ENCODE data around the gene KCNK2.

The KCNK2 gene

DNA sequence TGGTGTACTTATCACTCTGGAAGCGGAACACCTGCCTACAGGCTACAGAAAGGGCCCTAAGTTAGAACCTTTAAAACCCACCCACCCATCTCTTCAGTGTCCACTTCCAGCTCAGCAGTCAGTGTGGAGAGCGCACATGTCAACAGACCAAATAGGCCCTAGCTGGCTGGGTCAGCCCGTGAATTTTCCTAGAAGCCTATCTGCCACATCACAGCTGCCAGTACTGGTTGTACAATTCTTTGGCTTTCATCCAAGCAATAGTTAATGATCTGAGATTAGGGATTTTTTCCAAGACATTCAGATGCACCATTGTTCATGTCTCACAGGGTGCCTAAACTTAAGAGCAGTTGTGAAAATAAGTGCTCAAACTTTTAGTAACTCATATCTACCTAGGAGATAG is 197.1 kb downstream of the KCNK2 start:
- TF ChIP-seq, protein P1, sequence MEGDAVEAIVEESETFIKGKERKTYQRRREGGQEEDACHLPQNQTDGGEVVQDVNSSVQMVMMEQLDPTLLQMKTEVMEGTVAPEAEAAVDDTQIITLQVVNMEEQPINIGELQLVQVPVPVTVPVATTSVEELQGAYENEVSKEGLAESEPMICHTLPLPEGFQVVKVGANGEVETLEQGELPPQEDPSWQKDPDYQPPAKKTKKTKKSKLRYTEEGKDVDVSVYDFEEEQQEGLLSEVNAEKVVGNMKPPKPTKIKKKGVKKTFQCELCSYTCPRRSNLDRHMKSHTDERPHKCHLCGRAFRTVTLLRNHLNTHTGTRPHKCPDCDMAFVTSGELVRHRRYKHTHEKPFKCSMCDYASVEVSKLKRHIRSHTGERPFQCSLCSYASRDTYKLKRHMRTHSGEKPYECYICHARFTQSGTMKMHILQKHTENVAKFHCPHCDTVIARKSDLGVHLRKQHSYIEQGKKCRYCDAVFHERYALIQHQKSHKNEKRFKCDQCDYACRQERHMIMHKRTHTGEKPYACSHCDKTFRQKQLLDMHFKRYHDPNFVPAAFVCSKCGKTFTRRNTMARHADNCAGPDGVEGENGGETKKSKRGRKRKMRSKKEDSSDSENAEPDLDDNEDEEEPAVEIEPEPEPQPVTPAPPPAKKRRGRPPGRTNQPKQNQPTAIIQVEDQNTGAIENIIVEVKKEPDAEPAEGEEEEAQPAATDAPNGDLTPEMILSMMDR (conservative IDR thresholded peaks at IDR 0.05; ENCODE audit: low read length) = no peak
- no peak overlapping the region for H3K4me3 ChIP-seq (ENCODE audit: low read length)
- DNase-seq (ENCODE audit: low read depth) = no peak

DNA sequence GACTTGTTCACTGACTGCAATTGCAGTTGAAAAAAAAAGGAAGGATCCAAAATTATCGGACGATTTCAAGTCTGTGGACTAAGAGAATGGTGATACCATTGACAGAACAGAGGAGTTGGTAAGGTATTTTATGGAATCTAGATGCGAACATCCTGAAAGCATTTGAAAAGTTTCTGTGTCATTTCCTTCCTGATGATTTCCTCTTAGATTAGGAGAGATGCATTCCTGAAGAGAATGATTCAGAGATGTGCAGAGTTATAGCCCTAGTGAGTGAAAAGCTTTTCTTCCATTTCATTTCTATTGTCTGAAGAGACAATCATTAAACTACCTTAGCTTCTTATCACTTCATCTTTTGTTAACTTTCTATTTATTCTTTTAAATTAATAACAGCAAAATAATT is 200.0 kb downstream of the KCNK2 start:
- no peak overlapping the region for H3K4me3 ChIP-seq (ENCODE audit: low read length)
- DNase-seq (ENCODE audit: low read depth) = no peak
- TF ChIP-seq, protein P1 (conservative IDR thresholded peaks at IDR 0.05; ENCODE audit: low read length) = no peak

DNA sequence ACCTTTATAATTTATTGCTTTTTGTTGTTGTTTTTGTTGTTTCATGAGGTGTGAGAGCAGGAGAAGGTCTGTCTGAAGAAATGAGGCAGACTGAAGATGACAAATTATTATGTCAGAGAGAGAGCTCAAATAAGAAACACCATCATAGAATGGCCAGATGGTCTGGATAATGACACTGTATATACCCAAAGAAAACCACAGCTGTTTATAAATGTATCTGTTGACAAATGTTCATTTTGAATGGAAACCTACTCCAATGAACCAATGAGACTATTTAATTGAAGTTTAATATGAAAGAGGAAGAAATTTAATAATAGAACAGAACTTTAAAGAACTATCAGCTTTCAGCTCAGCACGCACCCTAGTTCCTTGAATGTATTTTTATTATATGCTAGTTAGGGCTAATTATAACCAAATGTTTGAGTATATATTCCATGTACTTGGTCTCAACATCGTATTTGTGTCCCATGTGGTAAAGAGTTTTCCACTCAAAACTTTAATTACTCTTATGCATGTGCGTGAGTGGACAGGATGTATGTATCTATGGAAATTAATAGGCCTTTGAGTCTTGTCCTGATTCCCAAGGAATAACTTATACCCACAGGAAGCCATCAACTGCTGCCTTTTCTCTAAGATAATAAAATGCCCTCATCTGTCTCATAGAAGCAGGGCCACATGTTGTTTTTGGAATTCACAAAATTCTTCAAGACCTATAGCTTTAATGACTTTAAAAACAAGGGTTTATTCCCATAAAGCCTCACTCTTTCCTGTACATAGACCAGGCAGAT is 202.7 kb downstream of the KCNK2 start:
- DNase-seq (ENCODE audit: low read depth) = no peak
- TF ChIP-seq, protein P1 (conservative IDR thresholded peaks at IDR 0.05; ENCODE audit: low read length) = no peak
- no peak overlapping the region for H3K4me3 ChIP-seq (ENCODE audit: low read length)
